GM21423 (cell line): ENCODE data around the gene CNTN4.

Experiments used
- ATAC-seq: cut with Tn5 transposase; IDR thresholded peaks from one replicate; pipeline ENCODE4 v1.9.1; 2021; ENCODE audit warnings: mild to moderate bottlenecking, moderate library complexity; ENCODE audit not compliant: unreplicated experiment

Gene CNTN4

GRCh38 chr3:2579206-2579605, 480.5 kb downstream of the CNTN4 start:
- ATAC-seq = no peak

- ATAC-seq = no peak
These were observed 484.4 kb downstream of the CNTN4 start for GRCh38 chr3:2583046-2583445.

GRCh38 chr3:2589336-2589969, 490.8 kb downstream of the CNTN4 start:
- no peak for ATAC-seq

GRCh38 chr3:2595486-2595885, 496.8 kb downstream of the CNTN4 start:
- ATAC-seq = no peak

- no peak for ATAC-seq
These were observed 498.9 kb downstream of the CNTN4 start for GRCh38 chr3:2597615-2598014.

- no peak for ATAC-seq
These were observed 500.8 kb downstream of the CNTN4 start for GRCh38 chr3:2599471-2599870.

DNA sequence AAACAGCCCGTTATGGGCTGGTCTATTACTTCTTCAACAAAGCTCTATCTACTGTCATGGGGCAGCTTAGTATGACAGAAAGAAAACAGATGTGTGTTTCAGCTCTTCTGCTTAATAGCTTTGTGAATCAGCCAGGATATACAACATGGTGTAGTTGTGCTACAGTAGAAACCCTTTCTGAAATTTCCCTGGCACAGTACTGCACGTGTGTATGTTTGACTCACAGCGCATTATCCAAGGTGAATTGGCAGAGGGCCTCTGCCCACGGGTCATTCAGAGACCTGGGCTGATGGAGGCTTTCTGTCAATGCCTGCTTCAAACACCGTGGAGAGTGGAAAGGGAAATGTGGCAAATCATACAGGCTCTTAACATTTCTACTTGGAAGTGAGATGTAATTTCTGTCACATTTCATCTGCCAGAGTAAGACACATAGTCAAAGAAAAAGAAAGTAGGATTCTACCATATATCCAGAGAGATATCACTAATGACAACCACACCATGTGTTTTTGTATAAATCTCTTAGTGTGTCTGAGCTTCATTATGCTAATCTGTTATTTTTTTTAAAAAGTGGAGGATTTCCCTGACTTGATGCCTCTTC, 505.1 kb downstream of the CNTN4 start:
- no peak for ATAC-seq

DNA sequence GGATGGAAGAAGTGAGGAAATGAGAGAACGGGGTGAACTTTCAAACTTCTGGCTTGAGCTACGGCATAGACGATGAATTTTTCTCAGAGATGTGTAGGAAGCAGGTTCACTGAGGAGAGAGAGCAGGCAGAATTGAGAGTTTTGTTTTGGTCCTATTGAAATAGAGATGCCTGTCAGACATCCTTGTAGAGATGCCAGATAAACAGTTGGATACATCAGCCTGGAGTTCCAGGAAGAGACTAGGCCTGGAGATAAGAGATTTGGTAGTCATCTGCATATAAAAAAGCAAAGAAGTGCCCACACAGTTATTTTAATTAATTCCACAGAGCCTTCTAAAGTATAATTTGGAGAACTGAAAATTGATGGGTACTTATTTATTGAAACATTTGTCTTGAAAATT, 515.9 kb downstream of the CNTN4 start:
- ATAC-seq = no peak

DNA sequence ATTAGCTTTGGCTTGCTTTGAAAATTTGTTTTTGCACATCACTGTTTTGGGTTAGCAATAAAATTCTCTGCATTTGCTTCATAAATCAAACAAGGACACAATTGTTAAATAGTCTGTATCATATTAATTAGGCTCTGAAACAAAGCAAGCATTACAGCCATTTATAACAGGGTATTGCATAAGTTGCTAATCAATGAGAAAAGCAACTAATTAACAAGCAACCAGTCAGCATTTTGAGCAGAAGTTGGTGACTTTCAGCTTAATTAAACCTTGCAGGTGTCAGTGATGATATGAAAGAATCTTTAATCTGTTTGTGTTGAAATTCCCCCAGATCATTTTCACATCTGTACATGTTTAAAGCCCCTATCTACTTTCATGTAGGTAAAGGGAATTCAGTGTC, 516.4 kb downstream of the CNTN4 start:
- no peak for ATAC-seq

GRCh38 chr3:2623436-2623835, 524.8 kb downstream of the CNTN4 start:
- no peak for ATAC-seq

DNA sequence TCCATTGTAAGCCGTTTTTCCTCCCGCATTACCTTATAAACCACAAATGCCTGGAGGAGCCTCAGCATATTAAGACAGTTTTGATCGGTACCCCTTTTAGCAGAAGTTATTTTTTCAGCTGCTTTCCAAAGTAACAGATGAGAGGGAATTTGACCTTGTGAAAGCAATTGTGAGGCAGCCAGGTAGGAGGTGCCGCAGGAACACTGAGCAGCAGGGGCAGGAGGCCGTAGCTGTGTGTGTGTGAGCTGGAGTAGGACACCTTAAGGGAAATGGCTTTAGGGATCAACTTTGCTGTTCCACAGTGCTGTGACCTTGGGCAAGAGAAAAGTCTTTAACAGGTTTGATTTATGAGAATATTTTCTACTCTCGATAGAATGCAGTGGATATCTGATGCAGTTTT, 529.5 kb downstream of the CNTN4 start:
- no peak for ATAC-seq

- ATAC-seq = no peak
These were observed 536.8 kb downstream of the CNTN4 start for GRCh38 chr3:2635511-2635910.

DNA sequence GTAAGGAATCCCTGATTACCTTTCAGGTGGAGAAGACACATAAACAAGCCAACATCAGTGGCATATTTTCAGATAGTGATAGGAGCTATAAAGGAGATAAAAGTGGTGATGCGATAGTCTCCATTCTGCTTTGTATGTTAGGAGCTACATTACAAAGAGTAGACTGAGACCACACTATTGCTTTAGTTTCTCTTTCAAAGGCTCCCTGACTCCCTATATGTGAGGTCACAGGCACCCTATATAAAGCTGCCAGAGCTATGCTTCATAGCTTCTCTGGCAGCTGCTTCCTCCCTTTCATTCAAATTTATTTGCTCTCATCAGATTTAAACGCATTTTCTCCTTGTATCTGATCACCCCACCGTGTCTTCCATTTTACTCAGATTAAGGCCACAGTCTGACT, 544.9 kb downstream of the CNTN4 start:
- ATAC-seq = no peak

DNA sequence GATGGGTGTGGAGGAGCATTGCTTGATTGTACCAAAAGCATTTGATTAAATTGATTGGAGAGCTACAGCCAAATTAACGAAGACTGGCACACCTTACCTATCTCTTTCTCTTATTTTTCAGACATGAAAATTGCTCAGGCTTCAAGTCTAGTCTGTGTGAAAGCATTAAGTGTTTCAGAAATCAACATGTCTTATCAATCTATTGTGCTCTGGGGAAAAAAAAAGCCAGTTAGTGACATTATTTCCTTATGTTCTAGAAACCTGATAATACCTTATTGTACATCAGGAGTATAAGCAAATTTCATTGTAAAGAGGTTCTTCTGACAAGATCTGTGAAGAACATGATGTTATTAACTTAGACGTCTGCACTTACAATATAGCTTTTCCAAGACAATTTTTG, 546.3 kb downstream of the CNTN4 start:
- no peak for ATAC-seq

DNA sequence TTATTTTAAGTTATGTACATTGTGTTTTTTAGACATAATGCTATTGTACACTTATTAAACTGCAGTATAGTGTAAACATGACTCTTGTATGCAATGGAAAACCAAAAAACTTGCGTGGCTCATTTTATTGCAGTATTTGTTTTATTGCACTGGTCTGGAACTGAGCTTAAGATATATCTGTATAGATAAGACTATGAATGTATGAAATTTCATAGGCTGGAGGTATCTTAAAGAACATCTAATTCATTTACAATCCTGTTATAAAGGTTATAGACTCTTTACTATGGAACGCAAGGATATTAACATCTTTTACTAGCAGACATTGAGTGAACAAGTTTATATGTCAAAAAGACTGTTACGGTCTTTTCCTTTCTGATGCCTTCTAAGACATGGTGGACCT, 552.1 kb downstream of the CNTN4 start:
- no peak for ATAC-seq

DNA sequence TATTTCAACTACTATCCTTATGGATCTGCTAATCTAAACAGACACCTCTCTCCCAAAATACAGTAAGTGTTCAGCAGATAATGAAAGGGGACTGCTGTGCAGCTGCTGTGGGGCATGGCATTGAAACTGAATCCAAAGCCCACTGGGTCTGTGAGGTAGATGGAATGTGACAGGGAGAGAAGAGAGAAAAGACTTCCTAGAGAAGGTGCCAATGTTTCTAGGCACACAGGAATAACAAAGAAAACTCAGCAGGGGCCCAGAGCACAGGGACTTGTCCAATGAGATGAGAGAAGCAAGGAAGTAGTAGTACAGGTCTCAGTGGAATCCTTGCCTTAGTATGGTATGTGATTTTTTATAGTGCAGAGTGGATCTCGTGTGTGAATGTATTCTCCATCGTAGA, 553.7 kb downstream of the CNTN4 start:
- no peak for ATAC-seq

DNA sequence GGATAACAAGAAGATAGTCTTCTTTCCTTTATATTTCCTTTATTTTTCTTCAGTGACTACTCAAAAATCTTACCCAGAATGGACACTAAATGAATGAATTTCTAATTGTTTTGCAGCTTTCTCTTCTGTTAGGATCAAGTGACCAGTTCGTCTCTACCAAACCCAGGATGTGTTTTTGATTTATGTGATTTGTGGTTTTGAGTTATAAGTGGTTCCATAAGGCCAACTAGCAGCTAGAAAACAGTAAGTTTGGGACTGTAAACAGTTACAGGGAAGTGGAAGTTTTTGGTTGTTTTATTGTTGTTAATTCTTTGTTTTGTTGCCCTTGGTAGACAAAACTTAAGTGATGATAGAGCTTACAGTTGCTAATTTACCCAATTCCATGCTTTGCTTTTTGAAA, 555.0 kb downstream of the CNTN4 start:
- ATAC-seq = no peak

DNA sequence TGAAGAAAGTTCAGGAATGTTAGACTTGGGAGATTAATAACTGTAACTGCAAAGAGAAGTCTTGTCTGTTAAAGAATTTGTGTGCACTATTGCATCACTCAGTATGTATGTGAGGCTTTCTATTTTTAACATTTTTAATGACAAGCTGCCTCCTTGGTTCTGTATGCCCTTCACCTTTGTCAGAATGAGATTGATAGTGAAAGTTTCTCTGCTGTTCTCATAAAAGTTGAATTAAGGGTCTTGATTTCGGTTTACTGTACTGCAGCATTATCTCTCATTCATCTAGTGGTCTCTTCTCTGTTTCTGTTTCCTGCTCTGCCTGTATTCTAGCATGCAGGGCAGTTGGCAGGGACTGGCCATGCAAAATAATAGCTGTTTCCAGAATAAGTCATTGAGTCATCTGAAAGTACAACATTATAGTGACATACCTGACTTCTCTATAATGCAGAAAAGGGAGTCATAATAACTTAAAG, 556.6 kb downstream of the CNTN4 start:
- ATAC-seq = no peak

GRCh38 chr3:2656806-2657777, 558.4 kb downstream of the CNTN4 start:
- no peak for ATAC-seq

DNA sequence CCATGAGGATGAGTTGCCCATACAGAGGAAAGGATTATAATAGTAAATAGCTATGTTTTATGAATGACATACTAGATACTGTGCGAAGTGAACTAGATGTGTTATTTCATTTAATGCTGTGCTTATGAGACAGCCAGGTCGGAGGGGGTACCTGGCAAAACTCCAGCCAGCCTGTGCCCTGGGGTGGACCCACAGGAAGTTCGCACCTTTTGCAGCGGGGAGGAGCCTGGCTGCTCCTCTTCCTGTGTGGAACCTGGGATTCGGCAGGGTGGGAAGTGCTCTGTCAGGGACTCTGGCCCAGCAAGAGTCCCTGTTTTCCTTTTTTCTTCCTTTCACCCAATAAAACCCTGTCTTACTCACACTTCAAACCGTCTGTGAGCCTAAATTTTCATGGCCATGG, 559.3 kb downstream of the CNTN4 start:
- no peak for ATAC-seq

GRCh38 chr3:2659896-2660295, 561.2 kb downstream of the CNTN4 start:
- no peak for ATAC-seq

DNA sequence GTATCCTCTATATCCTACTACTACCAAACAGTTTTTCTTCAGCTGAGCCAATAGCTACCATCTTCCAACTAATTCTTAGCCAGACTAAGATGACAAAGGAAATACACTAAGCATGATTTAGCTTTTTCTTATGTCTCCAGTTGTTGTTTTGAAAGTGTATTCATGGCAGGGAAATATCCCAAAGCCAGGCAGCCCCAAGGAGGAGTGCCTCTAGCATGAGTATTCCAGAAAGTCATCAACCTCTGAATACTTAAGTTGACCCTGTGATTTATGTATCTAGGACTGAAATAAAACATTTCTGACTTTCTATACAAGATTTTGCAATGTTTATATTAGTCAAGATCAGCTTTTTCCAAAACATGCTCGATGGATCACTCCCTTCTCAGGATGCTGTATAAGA, 562.4 kb downstream of the CNTN4 start:
- ATAC-seq = no peak
